Measurements from ENCODE around the gene CTNND2.

DNA sequence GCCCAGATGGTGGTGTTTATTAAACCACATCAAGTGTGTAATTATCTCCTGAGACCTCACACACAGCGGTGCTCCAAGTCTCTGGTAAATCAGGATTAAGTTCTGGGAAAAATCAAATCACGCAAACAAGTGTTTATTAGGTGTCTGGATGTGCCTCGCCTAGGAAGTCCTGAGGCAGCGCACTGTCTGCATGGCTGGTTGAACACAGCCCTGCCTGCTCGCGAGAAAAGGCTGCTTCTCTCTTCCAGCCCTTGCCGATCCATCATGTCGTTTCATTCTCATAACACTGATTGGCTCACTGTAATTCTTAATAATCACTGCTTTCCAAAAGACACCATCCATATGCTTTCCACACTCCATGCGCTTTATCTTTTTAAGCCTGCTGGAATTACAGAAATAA is 913.6 kb downstream of the CTNND2 start:
- TF ChIP-seq, protein P1, sequence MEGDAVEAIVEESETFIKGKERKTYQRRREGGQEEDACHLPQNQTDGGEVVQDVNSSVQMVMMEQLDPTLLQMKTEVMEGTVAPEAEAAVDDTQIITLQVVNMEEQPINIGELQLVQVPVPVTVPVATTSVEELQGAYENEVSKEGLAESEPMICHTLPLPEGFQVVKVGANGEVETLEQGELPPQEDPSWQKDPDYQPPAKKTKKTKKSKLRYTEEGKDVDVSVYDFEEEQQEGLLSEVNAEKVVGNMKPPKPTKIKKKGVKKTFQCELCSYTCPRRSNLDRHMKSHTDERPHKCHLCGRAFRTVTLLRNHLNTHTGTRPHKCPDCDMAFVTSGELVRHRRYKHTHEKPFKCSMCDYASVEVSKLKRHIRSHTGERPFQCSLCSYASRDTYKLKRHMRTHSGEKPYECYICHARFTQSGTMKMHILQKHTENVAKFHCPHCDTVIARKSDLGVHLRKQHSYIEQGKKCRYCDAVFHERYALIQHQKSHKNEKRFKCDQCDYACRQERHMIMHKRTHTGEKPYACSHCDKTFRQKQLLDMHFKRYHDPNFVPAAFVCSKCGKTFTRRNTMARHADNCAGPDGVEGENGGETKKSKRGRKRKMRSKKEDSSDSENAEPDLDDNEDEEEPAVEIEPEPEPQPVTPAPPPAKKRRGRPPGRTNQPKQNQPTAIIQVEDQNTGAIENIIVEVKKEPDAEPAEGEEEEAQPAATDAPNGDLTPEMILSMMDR (IDR thresholded peaks at IDR 0.05): no peak
- TF ChIP-seq EZH2 (IDR thresholded peaks at IDR 0.05): no peak
